Stomach (tissue), 9 donors: ENCODE data around the gene MSANTD4. TPM values are rescaled to one million over a fixed set of nuclear protein-coding genes. Genes with fewer than 3 reads are reported as not detected.
"Not testable (repeated sequence)": the region's sequence is repeated elsewhere in the genome, so short reads cannot be mapped to it uniquely, and the experiment has no call there.

ENCODE experiments used
- DNase-seq, 2 donors: peaks; one replicate each; pipeline versions ENCODE4 v3.0.0 to v3.0.0-alpha.2; 2013 to 2019
- H3K27ac ChIP-seq, 5 donors: fragments of 200-600 bp in 4 of 5; sonication (generic) in 4 of 5; one replicate each; pipeline ENCODE4 v1.5.1; 2013 to 2019; ENCODE audit warnings: mild to moderate bottlenecking in 1 of 5, moderate library complexity in 1 of 5
- H3K27me3 ChIP-seq, 3 donors: fragments of 200-600 bp; sonication (generic); one replicate each; pipeline ENCODE4 v1.5.1; 2017 to 2019; ENCODE audit warnings: mixed run types in 1 of 3
- H3K36me3 ChIP-seq, 4 donors: fragments of 200-600 bp; sonication (generic); 1 replicate in 3 of 4; 2 replicates in 1 of 4; pipeline ENCODE4 v1.5.1; 2016 to 2019
- H3K4me1 ChIP-seq, 4 donors: fragments of 200-600 bp; sonication (generic); one replicate each; pipeline ENCODE4 v1.5.1; 2016 to 2019
- H3K4me3 ChIP-seq, 4 donors: fragments of 200-600 bp; sonication (generic) in 3 of 4; one replicate each; pipeline ENCODE4 v1.5.1; 2016 to 2019; ENCODE audit warnings: mild to moderate bottlenecking in 1 of 4
- H3K9me3 ChIP-seq, 4 donors: fragments of 200-600 bp; sonication (generic); one replicate each; pipeline ENCODE4 v1.5.1; 2016 to 2019
- EP300 ChIP-seq: sonication (generic); formaldehyde crosslinking; IDR thresholded peaks from one replicate; pipeline ENCODE4 v1.6.1; 2017; ENCODE audit warnings: antibody characterized with exemption
- POLR2A ChIP-seq, 4 donors: fragments of 450-650 bp; IDR thresholded peaks; one replicate each; pipeline ENCODE4 v1.6.1; 2016; ENCODE audit warnings: antibody characterized with exemption in 4 of 4, control low read depth in 2 of 4, mild to moderate bottlenecking in 1 of 4, moderate library complexity in 1 of 4
- POLR2AphosphoS5 ChIP-seq, 3 donors: sonication (generic); formaldehyde crosslinking; IDR thresholded peaks; one replicate each; pipeline ENCODE4 v1.6.1; 2016; ENCODE audit warnings: antibody characterized with exemption in 3 of 3
- WGBS, 5 donors: extraction: QIAGEN DNeasy Blood & Tissue Kit in 3 of 5; methylation state at CpG; one replicate each; pipeline versions ENCODE4 v1.1.5 to v1.1.7; 2013 to 2018; 5-methylcytosine and 5-hydroxymethylcytosine counted together
- intact Hi-C: fragments of 100-400 bp; cut with DNase I; formaldehyde crosslinking; loops from one replicate; pipeline ENCODE4 v1.15.1; 2023; ENCODE audit warnings: low total_unique reads
- polyA plus RNA-seq, 3 donors: library from polyadenylated mRNA; stranded (reverse); fragments of 200-250 nt; gene quantifications; one replicate each; pipeline ENCODE4 v1.2.3, GENCODE V29; 2013
- total RNA-seq, 5 donors: library from RNA; depleted of rRNA; stranded (reverse); fragments of >200 nt; gene quantifications; one replicate each; pipeline versions ENCODE4 v1.1.0 to v1.2.3, GENCODE V29; 2014 to 2016
- TF ChIP-seq, protein P1 (sequence below), 7 experiments: fragments of 450-650 bp in 4 of 7; fragments of 200-600 bp in 3 of 7; sonication (generic) in 3 of 7; IDR thresholded peaks; one replicate each; pipeline ENCODE4 v1.5.1; 2016 to 2019; ENCODE audit warnings: antibody characterized with exemption in 7 of 7, control low read depth in 2 of 7, mild to moderate bottlenecking in 1 of 7
- donor health status: healthy with polysubstance abuse.
- donor health status: Bipolar disorder and iron deficiency.
- donor health status: healthy.

The MSANTD4 gene
- total and polyA plus RNA-seq, 8 donors: 0.87 to 41.4 (median 5.9) TPM

DNA sequence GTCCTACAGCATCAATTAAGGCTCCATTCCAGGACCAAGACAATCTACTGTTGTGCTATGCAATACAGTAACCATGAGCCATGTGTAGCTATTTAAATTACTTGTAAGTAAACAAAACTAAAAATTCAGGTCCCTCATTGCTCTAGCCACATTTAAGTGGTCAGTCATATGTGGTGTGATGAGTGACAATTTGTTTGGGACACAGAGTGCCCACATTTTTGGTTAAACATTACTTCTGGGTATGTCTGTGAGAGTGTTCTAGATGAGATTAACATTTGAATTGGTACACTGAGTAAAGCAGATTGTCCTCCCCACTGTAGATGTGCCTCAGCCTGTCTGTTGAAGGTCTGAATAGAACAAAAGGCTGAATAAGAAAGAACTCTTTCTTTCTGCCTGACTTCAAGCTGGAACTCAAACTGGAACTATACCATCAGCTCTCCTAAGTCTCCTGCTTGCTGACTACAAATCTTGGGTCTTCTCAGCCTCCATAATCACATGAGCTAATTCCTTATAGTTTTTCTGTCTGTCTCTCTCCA lies 39.3 kb upstream of the MSANTD4 start:
- no peaks in the 10 kb centered on the region for H3K4me1 ChIP-seq
- H3K9me3 ChIP-seq: no peaks in the 10 kb centered on the region
- TF ChIP-seq, protein P1, sequence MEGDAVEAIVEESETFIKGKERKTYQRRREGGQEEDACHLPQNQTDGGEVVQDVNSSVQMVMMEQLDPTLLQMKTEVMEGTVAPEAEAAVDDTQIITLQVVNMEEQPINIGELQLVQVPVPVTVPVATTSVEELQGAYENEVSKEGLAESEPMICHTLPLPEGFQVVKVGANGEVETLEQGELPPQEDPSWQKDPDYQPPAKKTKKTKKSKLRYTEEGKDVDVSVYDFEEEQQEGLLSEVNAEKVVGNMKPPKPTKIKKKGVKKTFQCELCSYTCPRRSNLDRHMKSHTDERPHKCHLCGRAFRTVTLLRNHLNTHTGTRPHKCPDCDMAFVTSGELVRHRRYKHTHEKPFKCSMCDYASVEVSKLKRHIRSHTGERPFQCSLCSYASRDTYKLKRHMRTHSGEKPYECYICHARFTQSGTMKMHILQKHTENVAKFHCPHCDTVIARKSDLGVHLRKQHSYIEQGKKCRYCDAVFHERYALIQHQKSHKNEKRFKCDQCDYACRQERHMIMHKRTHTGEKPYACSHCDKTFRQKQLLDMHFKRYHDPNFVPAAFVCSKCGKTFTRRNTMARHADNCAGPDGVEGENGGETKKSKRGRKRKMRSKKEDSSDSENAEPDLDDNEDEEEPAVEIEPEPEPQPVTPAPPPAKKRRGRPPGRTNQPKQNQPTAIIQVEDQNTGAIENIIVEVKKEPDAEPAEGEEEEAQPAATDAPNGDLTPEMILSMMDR (IDR thresholded peaks at IDR 0.05): no peak
- TF ChIP-seq POLR2AphosphoS5 (IDR thresholded peaks at IDR 0.05): no peak
- TF ChIP-seq POLR2A (IDR thresholded peaks at IDR 0.05): no peak
- no peak for TF ChIP-seq EP300
- no peak overlapping the region for H3K27ac ChIP-seq
- no peaks in the 10 kb centered on the region for H3K27me3 ChIP-seq
- intact Hi-C loops: no loop called here
- H3K4me3 ChIP-seq: no peak overlapping the region
- no peak for DNase-seq
- H3K36me3 ChIP-seq: peaks cover 0 to 15% (median 8%) of the 10 kb centered on the region in 4 donors

DNA sequence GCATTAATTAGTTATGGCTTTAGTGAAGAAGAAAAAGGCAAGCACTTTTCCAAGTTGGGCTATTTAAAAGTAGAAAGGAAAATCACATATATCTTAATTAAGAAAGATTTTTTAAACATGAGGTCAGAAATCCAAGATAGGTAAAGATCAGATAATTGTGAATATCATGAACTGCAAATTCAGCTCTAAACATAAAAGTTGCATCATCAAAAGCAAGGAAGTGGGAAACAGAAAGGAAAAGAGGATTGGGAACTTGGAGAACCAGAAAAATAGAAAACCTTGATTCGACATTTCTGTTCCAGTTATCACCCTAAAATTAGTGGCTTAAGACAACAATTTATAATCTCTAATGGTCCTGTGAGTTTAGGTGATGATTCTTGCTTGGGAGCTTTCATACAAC lies 37.6 kb upstream of the MSANTD4 start:
- no peak for TF ChIP-seq EP300
- no peak for TF ChIP-seq POLR2A (IDR thresholded peaks at IDR 0.05)
- TF ChIP-seq POLR2AphosphoS5 (IDR thresholded peaks at IDR 0.05): no peak
- TF ChIP-seq, protein P1 (IDR thresholded peaks at IDR 0.05): no peak
- intact Hi-C loops: no loop called here
- DNase-seq: no peak
- Histone ChIP-seq H3K27me3 (no peaks in the 10 kb centered on the region), H3K4me1 (no peaks in the 10 kb centered on the region), H3K36me3 (peaks cover 0 to 15% (median 8%) of the 10 kb centered on the region in 4 donors), H3K27ac (no peak overlapping the region), H3K9me3 (no peaks in the 10 kb centered on the region), H3K4me3 (no peak overlapping the region)
- WGBS, 5 donors: 91 to 100% (median 95%) methylated on average over 1 of the region's 1 CpG

DNA sequence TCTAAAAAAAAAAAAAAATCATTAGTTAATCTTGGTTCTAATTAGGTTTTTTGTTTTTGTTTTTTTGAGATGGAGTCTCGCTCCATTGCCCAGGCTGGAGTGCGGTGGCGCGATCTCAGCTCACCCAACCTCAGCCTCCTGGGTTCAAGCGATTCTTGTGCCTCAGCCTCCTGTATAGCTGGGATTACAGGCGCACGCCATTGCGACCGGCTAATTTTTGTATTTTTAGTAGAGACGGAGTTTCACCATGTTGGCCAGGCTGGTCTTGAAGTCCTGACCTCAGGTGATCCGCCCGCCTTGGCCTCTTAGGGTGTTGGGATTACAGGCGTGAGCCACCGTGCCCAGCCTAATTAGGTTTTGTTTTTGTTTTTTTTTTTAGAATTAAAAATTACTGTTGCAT lies 36.3 kb upstream of the MSANTD4 start:
- intact Hi-C loops, DNase-seq, H3K27me3 ChIP-seq, H3K4me3 ChIP-seq, H3K4me1 ChIP-seq, H3K27ac ChIP-seq, H3K9me3 ChIP-seq: not testable (repeated sequence)
- peaks cover 0 to 15% (median 8%) of the 10 kb centered on the region in 4 donors for H3K36me3 ChIP-seq
- 90 to 98% (median 97%) methylated on average over 14 of the region's 14 CpGs for WGBS, 5 donors

DNA sequence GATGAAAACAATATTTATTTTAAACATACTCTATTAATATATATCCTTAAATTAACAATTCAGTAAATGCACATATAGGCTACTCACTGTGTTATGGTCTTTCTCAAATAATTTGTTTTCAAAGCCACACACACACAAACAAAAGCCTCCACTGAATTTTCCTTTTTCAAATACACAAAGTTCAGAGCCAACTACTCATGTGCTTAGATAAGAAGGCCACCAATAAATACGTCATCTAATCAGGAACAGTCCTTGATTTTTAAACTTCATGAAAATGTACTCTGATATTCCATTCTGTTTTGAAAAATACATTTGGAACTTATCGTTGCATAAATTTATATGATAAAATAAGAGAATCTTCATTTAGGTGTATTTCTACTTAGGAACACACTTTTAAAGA lies 29.1 kb upstream of the MSANTD4 start:
- Histone ChIP-seq H3K4me1 (no peaks in the 10 kb centered on the region), H3K27me3 (no peaks in the 10 kb centered on the region), H3K27ac (no peak overlapping the region), H3K36me3 (no peaks in the 10 kb centered on the region), H3K4me3 (no peak overlapping the region), H3K9me3 (no peaks in the 10 kb centered on the region)
- intact Hi-C loops: no loop called here
- TF ChIP-seq EP300 (no peak), POLR2AphosphoS5 (IDR thresholded peaks at IDR 0.05) (no peak), POLR2A (IDR thresholded peaks at IDR 0.05) (no peak)
- TF ChIP-seq, protein P1 (IDR thresholded peaks at IDR 0.05): no peak
- no peak for DNase-seq
- WGBS, 5 donors: 53 to 71% (median 60%) methylated on average over 2 of the region's 2 CpGs

DNA sequence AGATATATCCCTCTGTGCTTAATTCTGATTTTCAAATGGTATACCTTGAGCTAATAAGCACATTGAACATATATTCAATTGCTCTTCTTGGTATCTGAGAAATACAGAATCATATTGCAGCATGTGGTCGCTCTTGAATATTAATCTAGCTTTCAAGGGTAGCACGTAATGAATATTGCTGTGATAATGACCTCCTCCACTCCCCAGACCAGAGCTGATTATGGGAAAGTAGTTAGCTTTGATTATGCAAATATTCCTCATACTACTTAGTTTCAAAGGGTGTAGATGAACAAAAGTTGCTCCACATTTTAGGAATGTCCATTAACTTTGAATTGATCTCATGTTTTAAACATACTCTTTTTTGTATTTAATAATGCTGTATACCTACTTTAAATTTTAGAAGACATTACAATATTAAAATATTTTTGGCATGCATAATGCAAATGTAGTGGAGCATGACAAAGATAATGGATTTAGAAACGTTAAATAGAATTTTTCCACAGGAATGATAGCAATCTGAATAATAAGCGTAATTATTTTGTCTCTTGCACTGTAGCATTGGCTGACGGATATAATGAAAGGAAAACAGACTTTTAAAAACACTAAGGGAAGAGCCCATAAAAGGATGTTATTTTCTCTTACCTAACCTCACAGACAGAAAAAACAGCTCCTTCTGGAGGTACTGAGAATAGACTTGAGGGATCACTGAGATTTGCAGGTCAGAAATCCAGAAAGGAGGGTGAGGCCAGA lies 27.9 kb upstream of the MSANTD4 start:
- intact Hi-C loops: no loop called here
- H3K4me1 ChIP-seq: no peaks in the 10 kb centered on the region
- H3K36me3 ChIP-seq: no peaks in the 10 kb centered on the region
- no peak overlapping the region for H3K4me3 ChIP-seq
- WGBS, 5 donors: 79 to 84% (median 81%) methylated on average over 5 of the region's 5 CpGs
- H3K27me3 ChIP-seq: no peaks in the 10 kb centered on the region
- TF ChIP-seq POLR2AphosphoS5 (IDR thresholded peaks at IDR 0.05) (no peak), POLR2A (IDR thresholded peaks at IDR 0.05) (no peak), EP300 (no peak)
- TF ChIP-seq, protein P1 (IDR thresholded peaks at IDR 0.05): no peak
- H3K9me3 ChIP-seq: no peaks in the 10 kb centered on the region
- H3K27ac ChIP-seq: no peak overlapping the region
- no peak for DNase-seq
